ENCODE data around the gene SEMA3C.
A peak's percentile ranks its signal among the peaks of the same experiment; 100 is the strongest.

The SEMA3C gene

GRCh38 chr7:80725181-80725611 lies 193.7 kb downstream of the SEMA3C start:
- TF ChIP-seq CEBPB (IDR thresholded peaks at IDR 0.05), result 0 out of 2 replicates have a peak, but pooled peaks have one; percentile 2
- TF ChIP-seq EGR1 (IDR thresholded peaks at IDR 0.05), result no peak

DNA sequence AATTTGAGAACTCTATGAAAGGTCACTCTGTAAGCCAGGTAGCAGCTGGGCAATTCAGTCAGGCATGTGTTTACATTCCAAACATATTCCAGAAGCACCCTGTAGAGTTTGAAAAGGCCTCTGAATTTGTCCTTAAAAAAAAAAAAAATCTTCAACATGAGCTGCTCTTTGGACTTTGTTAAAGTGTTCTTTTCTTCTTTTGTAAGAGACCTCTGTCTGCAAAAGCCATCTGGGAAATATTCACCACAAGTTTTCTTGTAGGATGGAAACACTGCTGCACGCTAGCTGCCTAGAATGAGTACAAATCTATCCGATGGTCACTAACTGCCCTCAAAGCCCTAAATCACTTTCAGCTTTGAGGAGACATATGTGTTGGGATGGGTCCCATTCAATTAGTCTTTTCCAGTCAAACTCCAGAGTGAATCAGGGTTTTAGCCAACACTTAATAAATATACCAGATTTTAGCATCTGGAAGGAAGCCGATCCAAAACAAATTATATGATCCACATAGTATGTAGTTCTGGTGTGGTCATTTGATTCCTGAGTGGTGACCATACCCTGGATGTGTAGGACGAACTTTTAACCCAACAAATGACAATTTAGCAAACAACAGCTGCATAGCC lies 194.5 kb downstream of the SEMA3C start:
- TF ChIP-seq, protein P1, sequence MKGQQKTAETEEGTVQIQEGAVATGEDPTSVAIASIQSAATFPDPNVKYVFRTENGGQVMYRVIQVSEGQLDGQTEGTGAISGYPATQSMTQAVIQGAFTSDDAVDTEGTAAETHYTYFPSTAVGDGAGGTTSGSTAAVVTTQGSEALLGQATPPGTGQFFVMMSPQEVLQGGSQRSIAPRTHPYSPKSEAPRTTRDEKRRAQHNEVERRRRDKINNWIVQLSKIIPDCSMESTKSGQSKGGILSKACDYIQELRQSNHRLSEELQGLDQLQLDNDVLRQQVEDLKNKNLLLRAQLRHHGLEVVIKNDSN (IDR thresholded peaks at IDR 0.05), result no peak
- TF ChIP-seq YY1 (IDR thresholded peaks at IDR 0.05; ENCODE audit: low read depth) (no peak), EGR1 (IDR thresholded peaks at IDR 0.05) (no peak), NFIC (IDR thresholded peaks at IDR 0.05) (peak; percentile 51), EP300 (IDR thresholded peaks at IDR 0.05; ENCODE audit: borderline replicate concordance) (peak; percentile 54; the same call in 1 of the 2 replicates), TEAD4 (IDR thresholded peaks at IDR 0.05) (peak; percentile 92), TCF12 (IDR thresholded peaks at IDR 0.05; ENCODE audit: low read depth) (peak; percentile 79)
- TF ChIP-seq, protein P2, sequence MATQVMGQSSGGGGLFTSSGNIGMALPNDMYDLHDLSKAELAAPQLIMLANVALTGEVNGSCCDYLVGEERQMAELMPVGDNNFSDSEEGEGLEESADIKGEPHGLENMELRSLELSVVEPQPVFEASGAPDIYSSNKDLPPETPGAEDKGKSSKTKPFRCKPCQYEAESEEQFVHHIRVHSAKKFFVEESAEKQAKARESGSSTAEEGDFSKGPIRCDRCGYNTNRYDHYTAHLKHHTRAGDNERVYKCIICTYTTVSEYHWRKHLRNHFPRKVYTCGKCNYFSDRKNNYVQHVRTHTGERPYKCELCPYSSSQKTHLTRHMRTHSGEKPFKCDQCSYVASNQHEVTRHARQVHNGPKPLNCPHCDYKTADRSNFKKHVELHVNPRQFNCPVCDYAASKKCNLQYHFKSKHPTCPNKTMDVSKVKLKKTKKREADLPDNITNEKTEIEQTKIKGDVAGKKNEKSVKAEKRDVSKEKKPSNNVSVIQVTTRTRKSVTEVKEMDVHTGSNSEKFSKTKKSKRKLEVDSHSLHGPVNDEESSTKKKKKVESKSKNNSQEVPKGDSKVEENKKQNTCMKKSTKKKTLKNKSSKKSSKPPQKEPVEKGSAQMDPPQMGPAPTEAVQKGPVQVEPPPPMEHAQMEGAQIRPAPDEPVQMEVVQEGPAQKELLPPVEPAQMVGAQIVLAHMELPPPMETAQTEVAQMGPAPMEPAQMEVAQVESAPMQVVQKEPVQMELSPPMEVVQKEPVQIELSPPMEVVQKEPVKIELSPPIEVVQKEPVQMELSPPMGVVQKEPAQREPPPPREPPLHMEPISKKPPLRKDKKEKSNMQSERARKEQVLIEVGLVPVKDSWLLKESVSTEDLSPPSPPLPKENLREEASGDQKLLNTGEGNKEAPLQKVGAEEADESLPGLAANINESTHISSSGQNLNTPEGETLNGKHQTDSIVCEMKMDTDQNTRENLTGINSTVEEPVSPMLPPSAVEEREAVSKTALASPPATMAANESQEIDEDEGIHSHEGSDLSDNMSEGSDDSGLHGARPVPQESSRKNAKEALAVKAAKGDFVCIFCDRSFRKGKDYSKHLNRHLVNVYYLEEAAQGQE (IDR thresholded peaks at IDR 0.05; ENCODE audit: low read depth), result no peak

- TF ChIP-seq EP300 (IDR thresholded peaks at IDR 0.05; ENCODE audit: borderline replicate concordance), result peak; percentile 75
- TF ChIP-seq NFIC (IDR thresholded peaks at IDR 0.05), result peak; percentile 69
- peak; percentile 71 for TF ChIP-seq TEAD4 (IDR thresholded peaks at IDR 0.05)
- TF ChIP-seq, protein P1 (IDR thresholded peaks at IDR 0.05), result no peak
- peak; percentile 80 for TF ChIP-seq TCF12 (IDR thresholded peaks at IDR 0.05; ENCODE audit: low read depth)
- peak; percentile 88 for TF ChIP-seq CEBPB (IDR thresholded peaks at IDR 0.05)
These were observed 196.1 kb downstream of the SEMA3C start for GRCh38 chr7:80722616-80723195.

GRCh38 chr7:80721883-80722615 lies 196.8 kb downstream of the SEMA3C start:
- TF ChIP-seq CREB1 (IDR thresholded peaks at IDR 0.05; ENCODE audit: low read depth) (no peak), YY1 (IDR thresholded peaks at IDR 0.05; ENCODE audit: low read depth) (no peak), FOXM1 (IDR thresholded peaks at IDR 0.05; ENCODE audit: borderline replicate concordance, low read depth) (no peak), TAF1 (IDR thresholded peaks at IDR 0.05; ENCODE audit: low read depth) (no peak), EP300 (IDR thresholded peaks at IDR 0.05; ENCODE audit: borderline replicate concordance) (no peak), RAD21 (IDR thresholded peaks at IDR 0.05; ENCODE audit: low read depth) (no peak), TEAD4 (IDR thresholded peaks at IDR 0.05) (no peak)
- TF ChIP-seq, protein P3, sequence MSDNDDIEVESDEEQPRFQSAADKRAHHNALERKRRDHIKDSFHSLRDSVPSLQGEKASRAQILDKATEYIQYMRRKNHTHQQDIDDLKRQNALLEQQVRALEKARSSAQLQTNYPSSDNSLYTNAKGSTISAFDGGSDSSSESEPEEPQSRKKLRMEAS (IDR thresholded peaks at IDR 0.05), result no peak

GRCh38 chr7:80720146-80720545 lies 198.7 kb downstream of the SEMA3C start:
- no peak for TF ChIP-seq EGR1 (IDR thresholded peaks at IDR 0.05)
- no peak for TF ChIP-seq EP300 (IDR thresholded peaks at IDR 0.05; ENCODE audit: borderline replicate concordance)
- TF ChIP-seq NFIC (IDR thresholded peaks at IDR 0.05), result no peak
- no peak for TF ChIP-seq TAF1 (IDR thresholded peaks at IDR 0.05; ENCODE audit: low read depth)

- TF ChIP-seq ZBTB7A (IDR thresholded peaks at IDR 0.05; ENCODE audit: low read depth) (no peak), EGR1 (IDR thresholded peaks at IDR 0.05) (no peak), CREB1 (IDR thresholded peaks at IDR 0.05; ENCODE audit: low read depth) (no peak), EP300 (IDR thresholded peaks at IDR 0.05; ENCODE audit: borderline replicate concordance) (no peak), FOXM1 (IDR thresholded peaks at IDR 0.05; ENCODE audit: borderline replicate concordance, low read depth) (no peak), TEAD4 (IDR thresholded peaks at IDR 0.05) (no peak), TCF12 (IDR thresholded peaks at IDR 0.05; ENCODE audit: low read depth) (no peak), TAF1 (IDR thresholded peaks at IDR 0.05; ENCODE audit: low read depth) (no peak)
- TF ChIP-seq, protein P2 (IDR thresholded peaks at IDR 0.05; ENCODE audit: low read depth), result no peak
These were observed 199.6 kb downstream of the SEMA3C start for GRCh38 chr7:80719261-80719660.

Data from Ishikawa (cell line).